HG03103 (cell line): ENCODE measurements around the gene CEACAM19.
"Not testable (repeated sequence)": the region's sequence is repeated elsewhere in the genome, so short reads cannot be mapped to it uniquely, and the experiment has no call there.

Source experiments
- ATAC-seq: cut with Tn5 transposase; IDR thresholded peaks from one replicate; pipeline ENCODE4 v1.9.1; 2021; ENCODE audit warnings: low read depth; ENCODE audit not compliant: unreplicated experiment

The CEACAM19 gene

DNA sequence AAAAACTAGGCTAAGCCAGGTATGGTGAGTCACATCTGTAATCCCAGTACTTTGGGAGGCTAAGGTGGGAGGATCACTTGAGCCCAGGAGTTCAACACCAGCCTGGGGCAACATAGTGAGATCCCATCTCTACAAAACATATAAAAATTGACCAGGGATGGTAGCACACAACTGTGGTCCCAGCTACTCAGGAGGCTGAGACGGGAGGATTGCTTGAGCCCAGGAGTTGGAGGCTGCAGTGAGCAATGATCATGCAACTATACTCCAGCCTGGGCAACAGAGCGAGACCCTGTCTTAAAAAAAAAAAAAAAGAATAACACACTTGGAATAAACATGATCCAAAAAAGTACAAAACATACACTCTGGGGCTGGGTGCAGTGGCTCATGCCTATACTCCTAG, 1.3 kb upstream of the CEACAM19 start:
- not testable (repeated sequence) for ATAC-seq

DNA sequence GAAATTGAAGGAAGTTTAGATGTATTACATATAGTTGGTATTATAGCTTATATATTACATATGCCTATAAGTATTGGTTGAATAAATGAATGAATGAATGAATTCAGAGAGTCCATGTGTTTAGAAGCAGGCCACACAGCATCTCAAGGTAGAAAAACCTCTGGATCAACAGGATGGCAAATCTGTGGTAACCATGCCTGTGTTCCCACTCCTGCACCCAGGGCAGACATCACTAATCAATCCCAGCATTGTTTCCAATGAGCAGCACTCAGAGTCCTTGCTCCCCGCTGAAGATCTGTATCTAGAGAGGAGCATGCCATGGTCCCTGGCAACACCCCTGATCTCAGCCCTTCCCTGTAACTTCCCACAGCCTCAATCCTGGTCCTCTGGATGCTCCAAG, 944 bp downstream of the CEACAM19 start:
- ATAC-seq = no peak

DNA sequence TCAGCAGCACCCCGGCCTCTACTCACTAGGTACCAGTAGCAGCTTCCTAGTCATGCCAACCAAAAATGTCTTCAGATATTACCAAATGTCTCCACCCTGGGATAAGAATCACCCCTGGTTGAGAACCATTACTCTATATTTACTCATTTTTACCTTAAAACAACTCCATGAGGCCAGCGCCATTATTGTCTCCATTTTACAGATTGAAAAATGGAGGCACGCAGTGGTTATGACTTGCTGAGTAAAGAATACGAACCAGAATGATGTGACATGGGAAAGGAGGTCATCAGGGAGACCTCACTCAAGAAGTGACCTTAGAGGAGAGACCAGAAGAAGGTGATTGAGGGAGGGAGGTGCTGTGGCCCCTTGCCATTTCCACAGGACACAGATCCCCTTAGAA, 2.2 kb downstream of the CEACAM19 start:
- no peak for ATAC-seq

DNA sequence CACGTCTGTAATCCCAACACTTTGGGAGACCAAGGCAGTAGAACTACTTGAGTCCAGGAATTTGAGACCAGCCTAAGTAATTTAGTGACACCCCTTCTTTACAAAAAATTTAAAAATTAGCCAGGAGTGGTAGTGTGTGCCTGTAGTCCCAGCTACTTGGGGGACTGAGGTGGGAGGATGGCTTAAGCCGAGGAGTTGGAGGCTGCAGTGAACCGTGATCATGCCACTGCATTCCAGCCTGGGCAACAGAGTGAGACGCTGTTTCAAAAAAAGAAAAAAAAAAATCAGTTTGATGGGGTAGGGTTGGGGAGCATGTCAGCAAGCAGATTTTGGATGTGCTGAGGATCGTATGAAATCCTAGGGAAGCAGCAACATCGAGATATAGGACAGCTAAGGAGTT, 4.2 kb downstream of the CEACAM19 start:
- ATAC-seq = no peak

GRCh38 chr19:44677019-44677811, 5.9 kb downstream of the CEACAM19 start:
- ATAC-seq = no peak

DNA sequence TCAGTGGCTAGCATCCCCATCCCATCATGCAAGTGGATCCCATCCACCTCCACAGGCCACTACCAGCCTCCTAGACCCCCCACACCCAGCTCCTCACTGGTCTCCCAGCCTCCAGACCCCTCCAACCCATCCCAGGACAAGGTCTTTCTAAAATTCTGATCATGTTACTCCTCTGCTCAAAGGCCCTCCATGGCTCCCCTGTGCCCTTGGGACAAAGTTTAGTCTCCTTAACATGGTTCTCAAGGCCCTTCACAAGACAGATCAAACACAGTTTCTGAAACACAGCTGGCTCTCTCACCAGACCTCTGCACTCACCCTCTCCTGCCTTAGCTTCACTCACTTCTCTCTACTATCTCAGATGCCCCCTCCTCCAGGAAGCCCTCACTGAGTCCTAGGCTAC, 9.3 kb downstream of the CEACAM19 start:
- ATAC-seq = no peak

DNA sequence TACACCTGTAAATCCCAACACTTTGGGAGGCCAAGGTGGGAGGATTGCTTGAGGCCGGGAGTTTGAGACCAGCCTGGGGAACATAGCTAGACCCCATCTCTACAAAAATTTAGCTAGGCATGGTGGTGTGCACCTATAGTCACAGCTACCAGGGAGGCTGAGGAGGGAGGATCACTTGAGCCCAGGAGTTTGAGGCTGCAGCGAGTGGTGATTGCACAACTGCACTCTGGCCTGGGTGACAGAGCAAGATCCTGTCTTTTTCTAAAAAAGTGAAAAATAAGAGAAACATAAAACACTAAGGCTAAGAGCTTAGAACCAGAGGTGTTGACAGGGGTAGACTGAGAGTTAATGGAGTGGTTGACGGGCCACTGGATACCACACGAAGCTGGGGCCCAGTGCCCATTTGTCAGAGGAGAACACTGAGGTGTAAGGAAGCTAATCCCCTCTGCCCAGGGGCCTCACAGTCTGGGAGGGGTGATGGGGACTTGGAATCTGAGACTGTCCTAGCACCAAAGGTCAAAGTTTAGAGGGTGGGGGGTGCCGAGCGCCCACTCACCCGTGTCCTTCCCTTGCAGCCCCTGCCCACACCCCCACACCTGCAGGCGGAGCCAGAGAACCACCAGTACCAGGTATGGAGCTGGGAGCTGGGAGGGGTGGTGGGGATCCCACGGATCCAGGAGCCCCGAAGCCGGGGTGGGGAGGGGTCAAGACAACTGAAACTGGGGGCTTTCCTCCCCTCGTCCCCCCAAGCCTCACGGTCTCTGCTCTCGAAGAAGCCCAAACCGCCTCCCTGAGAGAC, 10.9 kb downstream of the CEACAM19 start:
- no peak for ATAC-seq

- ATAC-seq = no peak
Observed at GRCh38 chr19:44682807-44683206, 11.5 kb downstream of the CEACAM19 start.

DNA sequence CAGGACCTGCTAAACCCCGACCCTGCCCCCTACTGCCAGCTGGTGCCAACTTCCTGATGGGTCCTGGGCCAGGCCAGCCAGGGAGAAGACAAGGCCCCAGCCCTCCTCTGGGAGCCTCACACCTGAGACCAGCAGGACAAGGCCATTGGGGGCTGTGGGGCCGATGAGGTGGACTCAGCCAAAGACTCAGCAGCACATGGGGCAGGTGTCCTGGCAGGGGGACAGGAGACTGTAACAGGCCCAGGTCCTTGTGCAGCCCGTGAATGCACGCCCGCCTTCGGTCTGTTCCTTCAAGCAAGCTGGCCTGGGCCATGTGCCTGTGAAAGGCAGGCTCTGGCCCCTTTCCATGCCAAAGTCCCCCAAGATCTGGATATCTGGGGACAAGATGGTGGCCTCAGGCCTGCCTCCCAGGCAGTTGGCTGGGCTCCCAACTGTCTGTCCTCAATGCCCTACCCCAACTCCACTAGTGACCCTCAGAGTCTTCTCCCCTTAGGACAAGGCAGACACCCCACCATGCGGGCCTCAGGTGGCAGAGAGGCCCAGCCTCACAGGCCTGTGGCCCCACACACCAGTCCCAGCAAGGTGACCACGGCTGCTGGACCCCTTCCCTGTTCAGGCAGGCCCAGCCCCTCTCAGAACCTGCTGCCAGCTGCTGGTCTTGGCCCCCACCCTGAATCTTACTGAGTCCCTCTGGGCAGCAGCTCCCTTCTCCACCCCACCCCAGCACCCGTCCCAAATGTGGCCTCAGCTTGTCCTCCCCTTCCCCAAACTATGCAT, 12.3 kb downstream of the CEACAM19 start:
- ATAC-seq = no peak

- ATAC-seq = not testable (repeated sequence)
Observed at GRCh38 chr19:44684396-44684795, 13.1 kb downstream of the CEACAM19 start.

DNA sequence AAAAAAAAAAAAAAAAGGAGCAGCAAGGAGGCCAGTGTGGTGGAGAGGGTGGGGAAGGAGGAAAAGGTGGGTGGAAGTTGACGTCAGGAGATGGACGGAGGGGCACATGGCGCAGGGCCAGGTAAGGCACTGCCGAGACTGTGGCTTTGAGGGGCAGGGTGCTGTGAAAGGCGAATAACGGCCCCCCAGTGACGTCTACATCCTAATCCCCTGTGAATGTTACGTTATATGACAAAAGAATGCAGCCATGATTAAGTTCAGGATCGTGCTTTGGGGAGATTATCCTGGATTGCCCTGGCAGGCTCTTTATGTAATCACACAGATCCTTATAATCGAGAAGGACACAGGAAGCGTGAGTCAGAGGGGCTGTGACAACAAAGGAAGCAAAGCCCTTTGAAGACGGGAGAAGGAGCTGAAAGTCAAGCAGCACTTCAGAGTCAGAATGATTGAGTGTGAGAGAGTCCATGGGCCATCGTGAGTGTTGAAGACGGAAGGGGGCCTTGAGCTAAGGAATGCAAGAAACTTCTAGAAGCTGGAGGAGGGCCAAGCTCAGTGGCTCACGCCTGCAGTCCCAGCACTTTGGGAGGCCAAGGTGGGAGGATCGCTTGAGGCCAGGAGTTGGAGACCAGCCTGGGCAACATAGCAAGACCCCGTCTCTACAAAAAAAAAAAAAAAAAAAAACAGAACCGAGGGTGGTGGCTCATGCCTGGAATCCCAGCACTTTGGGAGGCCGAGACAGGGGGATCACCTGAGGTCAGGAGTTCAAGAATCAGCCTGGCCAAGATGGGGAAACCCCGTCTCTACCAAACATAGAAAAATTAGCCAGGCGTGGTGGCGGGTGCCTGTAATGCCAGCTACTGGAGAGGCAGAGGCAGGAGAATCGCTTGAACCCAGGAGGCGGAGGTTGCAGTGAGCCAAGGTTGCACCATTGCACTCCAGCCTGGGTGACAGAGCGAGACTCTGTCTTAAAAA, 13.9 kb downstream of the CEACAM19 start:
- ATAC-seq = no peak

- ATAC-seq = no peak
Observed at GRCh38 chr19:44685877-44686276, 14.6 kb downstream of the CEACAM19 start.

DNA sequence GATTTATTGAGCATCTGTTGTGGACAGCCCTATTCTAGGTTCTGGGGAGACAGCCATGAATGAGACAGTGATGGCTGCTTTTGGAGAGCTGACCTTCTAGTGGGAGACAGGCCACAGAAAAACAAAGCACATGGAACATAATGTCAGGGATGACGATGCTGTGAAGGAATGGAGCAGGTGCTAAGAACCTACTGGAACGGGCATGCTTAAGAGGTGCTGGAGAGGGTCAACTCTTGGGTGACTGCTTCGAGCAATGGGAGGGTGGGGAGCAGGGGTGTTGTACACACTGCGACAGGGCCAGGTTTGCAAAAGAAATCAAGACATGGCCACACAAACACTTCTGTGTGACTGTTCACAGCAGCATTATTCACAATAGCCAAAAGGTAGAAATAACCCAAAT, 15.6 kb downstream of the CEACAM19 start:
- no peak for ATAC-seq

GRCh38 chr19:44687888-44688287, 16.6 kb downstream of the CEACAM19 start:
- no peak for ATAC-seq

GRCh38 chr19:44689290-44690130, 18.2 kb downstream of the CEACAM19 start:
- no peak for ATAC-seq

- ATAC-seq = no peak
Observed at GRCh38 chr19:44690131-44690440, 18.8 kb downstream of the CEACAM19 start.

DNA sequence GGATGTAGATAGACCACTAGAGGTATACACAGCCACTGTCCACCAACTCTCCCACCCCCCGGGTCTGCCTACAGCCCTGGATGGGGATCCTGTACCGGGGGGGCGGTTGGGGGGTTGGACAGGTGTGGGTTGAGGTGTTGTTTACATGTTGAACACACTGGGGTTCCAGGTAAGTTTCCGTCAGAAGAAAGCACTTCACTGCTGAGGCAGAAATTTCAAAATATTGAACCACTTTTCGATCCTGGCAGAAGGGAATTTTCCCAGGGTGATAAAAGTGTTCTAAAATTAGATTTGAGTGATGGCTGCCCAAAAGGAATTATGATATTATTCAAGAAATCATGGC, 21.1 kb downstream of the CEACAM19 start:
- no peak for ATAC-seq

GRCh38 chr19:44694184-44694579, 22.9 kb downstream of the CEACAM19 start:
- no peak for ATAC-seq

DNA sequence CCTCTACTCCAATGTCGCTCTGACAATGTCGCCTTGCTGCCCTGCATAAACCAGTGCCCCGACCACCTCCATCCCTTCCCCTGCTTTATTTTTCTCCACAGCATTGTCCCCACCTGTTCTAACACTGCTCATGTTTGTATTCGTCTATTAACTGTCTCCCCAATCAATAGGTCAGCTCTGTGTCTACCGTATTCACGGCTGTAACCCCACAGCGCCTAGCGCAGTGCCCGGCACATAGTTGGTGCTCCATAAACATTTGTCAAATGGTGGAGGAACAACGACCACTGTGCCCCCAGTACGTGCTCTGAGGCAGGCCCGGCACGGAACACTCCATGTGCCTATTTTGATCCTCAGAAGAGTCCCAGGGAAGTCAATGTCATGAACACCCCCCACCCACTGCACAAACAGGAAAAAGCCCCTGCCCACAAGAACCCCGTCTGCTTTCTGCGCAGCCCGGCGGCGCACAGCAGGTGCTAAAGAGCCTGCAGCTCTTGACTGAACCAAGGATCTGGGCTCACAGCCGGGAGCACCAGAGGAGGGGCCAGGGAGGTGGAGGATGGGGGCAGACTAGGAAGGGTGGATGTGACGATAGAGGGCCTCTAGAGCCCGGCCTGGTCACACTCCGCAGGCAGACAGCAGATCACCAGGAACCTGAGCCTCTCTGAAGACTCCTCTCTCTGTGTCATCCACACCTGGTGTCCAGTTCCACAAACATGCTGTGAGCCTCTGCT, 25.8 kb downstream of the CEACAM19 start:
- no peak for ATAC-seq
